GM12872 (cell line): ENCODE data around the gene MROH7.

Experiments used
- CTCF ChIP-seq: IDR thresholded peaks from 3 replicates; pipeline ENCODE4 v1.5.1; 2011; ENCODE audit warnings: low read depth, mild to moderate bottlenecking, low read length, moderate library complexity; ENCODE audit not compliant: insufficient read depth

MROH7 gene

DNA sequence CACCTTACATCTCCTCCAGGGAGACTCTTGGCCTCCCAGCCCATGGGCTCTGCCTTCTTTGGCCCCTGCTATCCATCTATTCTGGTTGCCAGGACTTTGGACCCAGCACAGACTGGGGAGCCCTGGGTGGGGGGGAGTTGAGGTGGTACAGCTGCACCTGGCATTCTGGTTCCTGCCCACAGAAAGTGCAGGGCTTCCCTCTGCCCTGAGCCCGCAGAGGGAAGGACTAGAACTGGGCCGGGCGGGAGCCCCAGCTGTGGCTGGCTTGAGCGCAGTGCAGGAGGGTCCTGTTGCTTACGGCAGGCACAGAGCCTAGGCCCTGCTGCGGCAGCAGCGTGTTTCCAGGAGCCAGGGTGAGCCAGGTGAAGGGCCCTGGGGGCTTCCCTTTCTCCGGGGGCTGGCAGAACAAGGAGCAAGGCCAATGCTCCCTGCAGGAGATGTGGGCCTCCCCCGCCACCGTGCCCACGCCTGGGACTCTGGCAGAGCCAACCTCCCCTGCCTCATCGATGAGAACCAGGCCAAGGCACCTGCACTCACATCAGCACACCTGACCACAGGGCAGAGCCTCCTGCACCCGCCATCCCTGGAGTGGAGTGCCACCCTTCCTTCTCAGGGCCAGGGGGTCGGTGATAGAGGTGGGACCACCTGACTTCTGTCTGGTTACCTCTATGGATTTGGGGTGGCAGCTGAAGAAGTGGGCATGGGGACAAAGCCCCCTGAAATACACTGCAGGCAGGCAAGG, 106.7 kb downstream of the MROH7 start:
- no peak for TF ChIP-seq CTCF

DNA sequence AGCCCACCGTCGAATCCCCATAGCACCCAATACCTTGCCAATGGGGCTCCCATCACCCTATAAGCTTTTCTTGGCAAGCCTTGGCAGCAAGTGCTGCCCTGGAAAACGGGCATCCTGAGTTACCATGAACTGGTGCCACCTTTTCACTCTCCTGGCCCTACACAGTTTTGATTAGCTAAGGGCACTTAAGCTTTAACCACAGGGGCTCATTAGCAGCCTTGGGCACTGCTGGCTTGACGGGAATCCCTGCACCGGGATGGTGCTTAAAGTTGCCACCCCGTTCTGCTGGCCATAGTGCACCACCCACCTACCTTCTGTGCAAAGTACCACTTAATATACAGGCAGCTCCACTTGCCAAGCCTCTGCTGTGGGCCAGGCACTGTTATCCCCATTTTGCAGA, 109.0 kb downstream of the MROH7 start:
- TF ChIP-seq CTCF = no peak

GRCh38 chr1:54751426-54751825, 109.8 kb downstream of the MROH7 start:
- TF ChIP-seq CTCF = no peak

DNA sequence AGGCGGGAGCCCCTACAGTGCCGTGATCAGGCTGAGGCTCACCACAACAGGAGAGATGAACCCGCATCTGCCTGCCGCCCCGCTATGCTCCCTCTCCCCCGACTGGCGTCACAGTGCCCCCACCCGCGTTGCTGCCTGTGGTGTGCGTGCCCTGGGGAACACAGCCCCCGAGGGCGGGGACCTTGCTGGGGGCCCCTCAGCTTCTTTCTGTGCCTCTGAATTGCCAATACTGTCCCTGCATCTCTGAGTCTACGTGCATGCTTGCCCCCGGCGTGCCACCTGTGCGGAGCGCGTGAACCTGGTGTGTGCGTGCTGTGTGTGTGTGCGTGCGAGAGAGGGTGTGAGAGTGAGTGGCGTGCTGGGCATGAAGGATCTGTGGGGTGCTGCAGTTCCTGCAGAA, 112.5 kb downstream of the MROH7 start:
- TF ChIP-seq CTCF = no peak

GRCh38 chr1:54754486-54755285, 113.1 kb downstream of the MROH7 start:
- no peak for TF ChIP-seq CTCF

GRCh38 chr1:54757833-54758232, 116.2 kb downstream of the MROH7 start:
- no peak for TF ChIP-seq CTCF

GRCh38 chr1:54758678-54759348, 117.2 kb downstream of the MROH7 start:
- no peak for TF ChIP-seq CTCF
